Sciatic nerve (tissue), 2 donors: Measurements from ENCODE around the gene SLC32A1. TPM values are rescaled to one million over a fixed set of nuclear protein-coding genes. Genes with fewer than 3 reads are reported as not detected.

ENCODE experiments used
- ATAC-seq: fragments of 200-7000 bp; cut with Tn5 transposase; one replicate; pipeline ENCODE4 v1.9.1; 2020; ENCODE audit warnings: mild to moderate bottlenecking, moderate library complexity
- DNase-seq: peaks from one replicate; pipeline ENCODE4 v3.0.0-alpha.2; 2020; ENCODE audit warnings: low spot score
- intact Hi-C: fragments of 100-400 bp; cut with DNase I; formaldehyde crosslinking; loops from one replicate; pipeline ENCODE4 v1.14.2; 2022
- total RNA-seq: library from RNA; stranded (reverse); fragmentation: NEBNext Ultra II Directional; extraction: Animal tissue kit (Norgen Biotek cat#: 25700); gene quantifications from one replicate; pipeline ENCODE4 v1.2.1, GENCODE V29; 2021
- donor health status: DM: no; HTN: no; CAD: no.
- donor health status: DM: no; HTN: no; CAD: no.

The SLC32A1 gene
- not detected for total RNA-seq

DNA sequence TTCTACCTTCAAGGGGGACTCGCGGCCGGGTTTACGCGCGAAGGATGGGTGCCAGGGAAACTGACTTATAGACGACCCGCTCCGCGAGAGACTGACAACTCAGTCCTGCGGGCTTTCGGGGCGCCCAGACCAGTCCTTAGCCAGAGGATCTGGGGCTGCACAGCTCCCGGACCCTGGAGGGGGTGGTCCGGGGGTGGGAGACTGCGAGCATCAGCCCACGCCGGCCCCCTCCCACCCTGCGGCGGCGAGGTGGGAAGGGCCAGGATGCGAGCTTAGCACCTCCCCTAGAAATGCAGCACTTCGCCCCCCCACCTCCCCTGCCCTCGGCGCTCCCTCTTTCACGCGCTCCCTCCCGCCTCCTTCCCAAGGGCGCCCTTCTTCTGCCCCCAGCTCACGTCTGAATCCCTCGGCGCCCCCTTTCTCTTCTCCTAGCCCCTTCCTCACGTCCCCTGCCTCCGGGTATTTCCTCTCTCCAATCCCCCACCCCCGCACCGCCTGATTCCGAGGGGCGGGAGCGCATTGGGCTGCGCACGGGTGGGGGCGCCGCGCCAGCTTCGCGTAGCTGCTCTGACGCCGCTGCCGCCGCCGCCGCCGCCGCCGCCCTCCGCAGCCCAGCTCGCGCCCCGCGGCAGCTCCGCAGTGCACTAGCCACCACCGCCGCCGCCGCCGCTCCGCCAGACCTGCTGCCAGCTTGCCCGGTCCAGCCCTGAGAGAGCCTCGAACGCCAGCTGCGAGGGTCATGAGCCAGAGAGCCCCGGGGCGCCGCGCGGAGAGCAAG is at the start of gene SLC32A1:
SLC32A1 (plus strand) TSS at position 639 of the 778 bp plus-strand sequence. CDS start 239 bp downstream, outside the sequence.
- no peak for DNase-seq
- intact Hi-C loops: no loop called here
- ATAC-seq: no peak

- DNase-seq: no peak
- intact Hi-C loops: no loop called here
- ATAC-seq: no peak
Measured at GRCh38 chr20:38674765-38675133, 49.5 kb upstream of the SLC32A1 start.

DNA sequence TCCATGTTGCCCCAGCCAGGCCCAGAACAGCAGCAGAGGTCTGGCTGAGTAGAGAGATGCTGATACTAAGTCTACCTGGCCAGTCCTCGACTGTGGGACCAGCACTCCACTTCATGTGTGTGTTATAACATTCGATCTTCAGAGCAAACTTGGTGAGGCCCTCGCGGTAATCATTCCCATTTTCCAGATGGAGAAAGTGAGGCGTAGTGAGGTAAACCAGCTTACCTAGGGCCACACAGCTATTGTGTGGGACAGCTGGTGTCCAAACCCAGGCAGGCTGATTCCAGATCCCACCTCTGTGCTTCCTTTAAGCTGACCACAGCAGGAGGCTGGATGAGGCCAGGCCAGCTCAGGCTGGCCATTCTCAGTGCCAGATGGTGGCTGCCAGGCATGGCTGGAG is 47.7 kb upstream of the SLC32A1 start:
- intact Hi-C loops: no loop called here
- DNase-seq (no peak), ATAC-seq (no peak)

DNA sequence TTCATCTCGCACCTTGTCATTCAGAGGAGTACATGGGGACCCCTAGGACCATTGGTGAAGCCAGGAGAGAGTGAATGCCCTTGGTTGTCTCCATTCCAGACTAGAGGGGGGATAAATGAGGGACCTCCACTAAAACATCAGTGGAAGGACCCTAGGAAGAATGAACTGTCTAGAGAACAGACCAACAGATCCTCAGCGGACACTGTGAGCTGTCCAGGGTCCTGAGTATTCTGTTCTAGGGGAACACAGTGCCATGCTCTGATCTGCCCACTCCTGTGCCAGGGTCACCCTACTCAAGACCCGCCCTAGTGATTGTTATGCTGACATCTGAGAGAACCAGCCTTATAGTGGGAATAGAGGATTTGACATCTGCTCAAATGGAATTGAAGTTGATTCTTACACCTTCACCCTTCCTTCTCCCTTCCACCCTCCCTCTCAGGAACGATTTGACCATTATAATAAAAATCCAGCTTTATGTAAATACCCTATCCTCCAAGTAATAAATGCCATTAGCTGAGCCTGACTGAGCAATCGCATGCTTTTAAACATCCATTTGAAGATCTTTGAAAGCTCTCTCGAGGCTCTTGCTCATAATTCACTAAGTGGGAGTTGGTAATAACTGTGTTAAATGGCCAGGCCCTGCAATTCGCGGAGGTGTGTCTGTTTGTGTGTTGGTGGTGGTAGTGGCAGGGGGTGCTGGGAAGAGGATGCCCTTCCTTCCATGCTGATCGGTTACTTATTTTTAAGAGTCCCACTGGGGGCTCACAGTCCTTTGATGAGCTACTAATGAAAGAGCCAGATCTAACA is 43.6 kb upstream of the SLC32A1 start:
- intact Hi-C loops: no loop called here
- DNase-seq (no peak), ATAC-seq (no peak)

DNA sequence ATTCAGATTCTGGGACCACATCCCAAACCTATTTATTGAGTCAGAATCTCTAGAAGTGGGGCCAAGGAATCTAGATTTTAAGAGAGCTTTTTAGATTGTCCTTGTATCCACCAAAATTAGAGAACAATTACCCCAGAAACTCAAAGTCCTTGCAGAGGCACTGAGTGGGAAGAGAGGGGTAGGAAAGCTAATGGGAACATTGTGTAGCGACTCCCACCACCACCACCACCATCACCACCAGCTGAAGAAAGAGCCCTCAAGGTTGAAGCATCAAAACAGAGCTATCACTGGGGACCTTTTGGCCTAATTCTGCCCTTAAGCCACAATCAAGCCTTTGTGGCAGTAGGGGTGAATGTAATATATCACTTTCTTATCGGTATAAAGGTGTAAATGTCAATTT is 39.0 kb upstream of the SLC32A1 start:
- no peak for ATAC-seq
- no peak for DNase-seq
- intact Hi-C loops: no loop called here

- DNase-seq (no peak), ATAC-seq (no peak)
- intact Hi-C loops: no loop called here
Measured at GRCh38 chr20:38685853-38686473, 38.3 kb upstream of the SLC32A1 start.

GRCh38 chr20:38692436-38693411 is 31.6 kb upstream of the SLC32A1 start:
- ATAC-seq: no peak
- intact Hi-C loops: no loop called here
- DNase-seq: peak; percentile 65

- intact Hi-C loops: no loop called here
- no peak for ATAC-seq
- no peak for DNase-seq
Measured at GRCh38 chr20:38697306-38697705, 27.0 kb upstream of the SLC32A1 start.

DNA sequence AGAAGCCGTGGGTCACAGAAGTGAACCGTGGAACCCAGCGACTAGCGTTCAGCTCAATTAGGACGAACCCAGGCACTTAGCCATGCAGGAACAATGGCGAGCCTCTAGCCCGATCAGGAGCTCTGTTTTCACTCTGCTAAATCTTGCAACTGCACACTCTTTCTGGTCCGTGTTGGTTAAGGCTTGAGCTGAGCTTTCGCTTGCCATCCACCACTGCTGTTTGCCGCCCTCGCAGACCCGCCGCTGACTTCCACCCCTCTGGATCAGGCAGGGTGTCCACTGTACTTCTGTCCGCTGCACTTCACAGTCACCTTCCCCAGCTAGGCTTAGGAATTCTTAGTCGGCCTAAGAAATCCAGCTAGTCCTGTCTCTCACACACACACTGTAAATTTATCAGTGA is 25.7 kb upstream of the SLC32A1 start:
- ATAC-seq: no peak
- no peak for DNase-seq
- intact Hi-C loops: no loop called here

- intact Hi-C loops: no loop called here
- DNase-seq (no peak), ATAC-seq (no peak)
Measured at GRCh38 chr20:38700141-38700540, 24.1 kb upstream of the SLC32A1 start.

DNA sequence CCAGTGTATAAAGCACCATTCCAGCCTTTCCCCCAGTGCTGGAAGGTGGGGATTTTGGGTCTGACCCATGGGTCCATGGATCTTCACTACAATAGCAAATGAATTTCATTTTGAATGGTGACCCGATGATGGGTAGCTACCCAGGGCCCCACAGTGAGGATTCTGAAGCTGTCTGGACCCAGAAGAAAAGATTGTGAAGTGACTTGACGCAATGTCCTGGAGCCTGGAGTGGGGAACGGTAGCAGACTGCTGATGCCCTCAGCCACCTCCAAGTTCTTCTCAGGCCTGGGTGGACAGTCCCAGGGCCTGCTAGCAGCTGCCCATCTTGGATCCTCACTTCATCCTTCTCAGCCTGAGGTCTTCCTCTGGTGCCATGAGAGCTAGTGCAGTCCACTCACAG is 23.4 kb upstream of the SLC32A1 start:
- intact Hi-C loops: no loop called here
- no peak for DNase-seq
- no peak for ATAC-seq

GRCh38 chr20:38703526-38703925 is 20.8 kb upstream of the SLC32A1 start:
- DNase-seq (no peak), ATAC-seq (no peak)
- intact Hi-C loops: no loop called here

- DNase-seq: no peak
- ATAC-seq: no peak
- intact Hi-C loops: no loop called here
Measured at GRCh38 chr20:38704136-38704535, 20.1 kb upstream of the SLC32A1 start.

GRCh38 chr20:38706509-38706908 is 17.8 kb upstream of the SLC32A1 start:
- intact Hi-C loops: no loop called here
- DNase-seq (no peak), ATAC-seq (no peak)

- ATAC-seq (no peak), DNase-seq (no peak)
- intact Hi-C loops: no loop called here
Measured at GRCh38 chr20:38714308-38714707, 10.0 kb upstream of the SLC32A1 start.

DNA sequence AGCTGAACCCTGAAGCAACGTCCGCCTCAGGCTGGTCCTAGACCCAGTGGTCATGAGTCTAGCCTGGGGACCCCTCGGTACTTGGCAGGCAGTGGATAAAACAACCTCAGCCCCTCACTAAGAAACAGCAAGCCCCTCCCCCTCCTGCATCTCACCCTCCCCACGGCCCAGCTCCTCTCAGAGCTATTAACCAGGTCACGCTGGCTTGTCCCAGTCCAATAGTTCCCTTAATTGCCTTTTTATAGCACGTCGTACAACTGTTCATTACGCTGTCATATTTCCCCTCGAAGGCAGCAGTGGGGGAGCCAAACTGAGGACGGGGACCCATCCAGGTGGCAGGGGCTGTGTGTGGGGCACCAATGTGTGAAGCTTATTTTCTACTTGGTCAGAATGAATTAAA is 8.6 kb upstream of the SLC32A1 start:
- DNase-seq (no peak), ATAC-seq (no peak)
- intact Hi-C loops: no loop called here

GRCh38 chr20:38722683-38723016 is 1.6 kb upstream of the SLC32A1 start:
- no peak for DNase-seq
- ATAC-seq: no peak
- intact Hi-C loops: no loop called here

GRCh38 chr20:38723017-38723847 is 1.1 kb upstream of the SLC32A1 start:
- intact Hi-C loops: no loop called here
- ATAC-seq (no peak), DNase-seq (no peak)
